Measurements from ENCODE around the gene GRK5.

GRK5 gene

DNA sequence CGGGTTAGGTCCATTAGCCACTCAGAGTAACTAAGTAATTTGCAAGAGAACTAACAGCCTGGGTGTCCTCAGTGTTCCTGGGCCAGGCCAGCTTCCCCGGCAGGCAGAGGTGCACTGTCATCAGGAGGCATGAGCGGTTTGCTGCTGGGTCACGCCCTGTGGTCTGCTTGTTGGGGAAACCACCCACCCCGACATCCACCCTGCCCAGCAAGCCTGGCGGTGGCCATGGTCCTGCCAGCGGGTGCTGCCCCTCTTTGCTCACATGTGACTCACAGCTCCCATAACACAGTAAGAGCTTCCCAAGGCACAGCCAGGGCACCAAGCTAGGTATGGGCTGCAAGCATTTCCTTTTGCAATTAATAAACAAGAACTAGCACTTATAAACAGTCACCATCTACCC lies 259.3 kb downstream of the GRK5 start:
- peaks cover 2% of the 10 kb centered on the region for H3K27me3 ChIP-seq (replicated peaks)
- TF ChIP-seq, protein P1, sequence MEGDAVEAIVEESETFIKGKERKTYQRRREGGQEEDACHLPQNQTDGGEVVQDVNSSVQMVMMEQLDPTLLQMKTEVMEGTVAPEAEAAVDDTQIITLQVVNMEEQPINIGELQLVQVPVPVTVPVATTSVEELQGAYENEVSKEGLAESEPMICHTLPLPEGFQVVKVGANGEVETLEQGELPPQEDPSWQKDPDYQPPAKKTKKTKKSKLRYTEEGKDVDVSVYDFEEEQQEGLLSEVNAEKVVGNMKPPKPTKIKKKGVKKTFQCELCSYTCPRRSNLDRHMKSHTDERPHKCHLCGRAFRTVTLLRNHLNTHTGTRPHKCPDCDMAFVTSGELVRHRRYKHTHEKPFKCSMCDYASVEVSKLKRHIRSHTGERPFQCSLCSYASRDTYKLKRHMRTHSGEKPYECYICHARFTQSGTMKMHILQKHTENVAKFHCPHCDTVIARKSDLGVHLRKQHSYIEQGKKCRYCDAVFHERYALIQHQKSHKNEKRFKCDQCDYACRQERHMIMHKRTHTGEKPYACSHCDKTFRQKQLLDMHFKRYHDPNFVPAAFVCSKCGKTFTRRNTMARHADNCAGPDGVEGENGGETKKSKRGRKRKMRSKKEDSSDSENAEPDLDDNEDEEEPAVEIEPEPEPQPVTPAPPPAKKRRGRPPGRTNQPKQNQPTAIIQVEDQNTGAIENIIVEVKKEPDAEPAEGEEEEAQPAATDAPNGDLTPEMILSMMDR (IDR thresholded peaks at IDR 0.05; ENCODE audit: low read depth, low read length, missing control alignments), result no peak
- no peak overlapping the region for H3K27ac ChIP-seq
- no peak for DNase-seq
- H3K4me3 ChIP-seq (ENCODE audit: low read depth, low read length), result no peak overlapping the region
- in situ Hi-C loops (cut with HindIII; ENCODE audit: low pct_ligation_motif_present, low sequenced_read_pairs), result no loop called here
- H3K36me3 ChIP-seq (replicated peaks), result no peaks in the 10 kb centered on the region

DNA sequence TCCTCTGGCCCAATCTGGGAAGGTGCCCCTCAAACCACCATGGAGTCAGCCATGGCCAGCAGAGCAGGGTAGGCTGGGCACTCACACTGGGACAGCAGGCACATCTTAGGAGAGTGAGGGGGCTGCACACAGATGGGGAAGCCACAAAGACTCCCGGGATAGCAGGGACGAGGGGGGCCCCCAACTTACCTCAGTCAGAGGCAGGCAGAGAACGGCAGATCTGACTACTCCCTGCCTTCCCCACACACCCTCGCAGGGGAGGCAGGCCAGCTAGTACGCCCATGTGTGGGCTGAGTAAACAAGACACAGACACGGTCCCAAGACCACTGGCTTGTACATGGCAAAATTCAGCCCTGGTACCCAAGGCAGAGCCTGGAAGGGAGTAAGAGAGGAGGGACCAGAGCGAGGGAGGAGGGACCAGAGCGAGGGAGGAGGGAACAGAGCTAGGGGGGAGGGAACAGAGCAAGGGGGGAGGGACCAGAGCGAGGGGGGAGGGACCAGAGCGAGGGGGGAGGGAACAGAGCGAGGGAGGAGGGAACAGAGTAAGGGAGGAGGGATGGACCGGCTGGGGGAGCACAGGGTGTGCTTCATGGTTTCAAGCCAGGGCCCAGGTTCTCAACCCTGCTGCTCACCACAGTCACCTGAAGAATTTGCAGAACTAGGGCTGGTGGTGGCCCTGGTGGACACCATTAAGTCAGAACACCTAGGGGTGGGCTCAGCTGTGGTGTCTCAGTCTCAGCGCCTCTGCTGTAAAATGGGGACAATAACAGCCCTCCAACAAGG lies 261.4 kb downstream of the GRK5 start:
- no peak overlapping the region for H3K27ac ChIP-seq
- in situ Hi-C loops (cut with HindIII; ENCODE audit: low pct_ligation_motif_present, low sequenced_read_pairs), result no loop called here
- peaks cover 2% of the 10 kb centered on the region for H3K27me3 ChIP-seq (replicated peaks)
- H3K36me3 ChIP-seq (replicated peaks), result no peaks in the 10 kb centered on the region
- H3K4me3 ChIP-seq (ENCODE audit: low read depth, low read length), result no peak overlapping the region
- no peak for DNase-seq
- TF ChIP-seq, protein P1 (IDR thresholded peaks at IDR 0.05; ENCODE audit: low read depth, low read length, missing control alignments), result no peak

DNA sequence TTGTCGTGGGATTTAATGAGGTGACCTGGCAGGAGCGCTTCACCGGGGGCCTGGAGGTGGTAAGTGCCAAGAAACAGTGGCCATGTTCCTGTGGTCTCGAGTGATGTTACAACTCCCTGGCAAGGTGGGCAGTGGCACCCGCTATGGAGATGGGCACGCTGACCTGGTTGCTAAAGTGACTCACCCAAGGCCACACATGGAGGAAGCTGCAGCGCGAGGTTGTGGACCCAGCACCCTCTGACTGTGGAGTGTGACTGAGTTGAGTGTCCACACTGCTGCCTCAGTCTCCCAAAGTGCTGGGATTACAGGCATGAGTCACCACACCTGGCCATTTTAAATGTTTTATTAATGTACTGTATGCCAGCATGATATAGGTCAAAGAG lies 261.9 kb downstream of the GRK5 start:
- Histone ChIP-seq H3K27ac (no peak overlapping the region), H3K27me3 (replicated peaks) (peaks cover 2% of the 10 kb centered on the region), H3K36me3 (replicated peaks) (no peaks in the 10 kb centered on the region), H3K4me3 (ENCODE audit: low read depth, low read length) (no peak overlapping the region)
- DNase-seq, result no peak
- TF ChIP-seq, protein P1 (IDR thresholded peaks at IDR 0.05; ENCODE audit: low read depth, low read length, missing control alignments), result no peak
- in situ Hi-C loops (cut with HindIII; ENCODE audit: low pct_ligation_motif_present, low sequenced_read_pairs), result no loop called here

DNA sequence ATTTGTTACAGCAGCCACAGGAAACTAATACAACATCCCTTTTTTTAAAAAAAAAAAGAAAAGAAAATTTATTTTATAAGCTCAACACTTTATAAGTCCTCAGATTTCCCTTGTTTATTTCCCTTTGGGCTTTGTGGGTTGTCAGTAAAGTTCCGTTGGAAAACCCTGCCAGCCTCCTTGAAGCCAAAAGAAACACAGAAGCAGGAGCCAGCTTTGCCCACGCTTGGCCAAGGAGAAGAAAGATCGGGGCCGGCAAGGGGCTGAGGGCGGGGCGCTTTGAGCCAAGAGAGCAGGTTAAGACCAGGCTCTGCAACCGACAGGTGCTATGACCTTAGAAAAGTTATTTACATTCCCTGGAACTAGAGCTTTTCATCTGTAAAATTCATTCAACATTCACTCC lies 262.5 kb downstream of the GRK5 start:
- H3K27me3 ChIP-seq (replicated peaks), result peaks cover 2% of the 10 kb centered on the region
- H3K36me3 ChIP-seq (replicated peaks), result no peaks in the 10 kb centered on the region
- H3K27ac ChIP-seq, result no peak overlapping the region
- TF ChIP-seq, protein P1 (IDR thresholded peaks at IDR 0.05; ENCODE audit: low read depth, low read length, missing control alignments), result no peak
- DNase-seq, result no peak
- no peak overlapping the region for H3K4me3 ChIP-seq (ENCODE audit: low read depth, low read length)
- in situ Hi-C loops (cut with HindIII; ENCODE audit: low pct_ligation_motif_present, low sequenced_read_pairs), result no loop called here

DNA sequence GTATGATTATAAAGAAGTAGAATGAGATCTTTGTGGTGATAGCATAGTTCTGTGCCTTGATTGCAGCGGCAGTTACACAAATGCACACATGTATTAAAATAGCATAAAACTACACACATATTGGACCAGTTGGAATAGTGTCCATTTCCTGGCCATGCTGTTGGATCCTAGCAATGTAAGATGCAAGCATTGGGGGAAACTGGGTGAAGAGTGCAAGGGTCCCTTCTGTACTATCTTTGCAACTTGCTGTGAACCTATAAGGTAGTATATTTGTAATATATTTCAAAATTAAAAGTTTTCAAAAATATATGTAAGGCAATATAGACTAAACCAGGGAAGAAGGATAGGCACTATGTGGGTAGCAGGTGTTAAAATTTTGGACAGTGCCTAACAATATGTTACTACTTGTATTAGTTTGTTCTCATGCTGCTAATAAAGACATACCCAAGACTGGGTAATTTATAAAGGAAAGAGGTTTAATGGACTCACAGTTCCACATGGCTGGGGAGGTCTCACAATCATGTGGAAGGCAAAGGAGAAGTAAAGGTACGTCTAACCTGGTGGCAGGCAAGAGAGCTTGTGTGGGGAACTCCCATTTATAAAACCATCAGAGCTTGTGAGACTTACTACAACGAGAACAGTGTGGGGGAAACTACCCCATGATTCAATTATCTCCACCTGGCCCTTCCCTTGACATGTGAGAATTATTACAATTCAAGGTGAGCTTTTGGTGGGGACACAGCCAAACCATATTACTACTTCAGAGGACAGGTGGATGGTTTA lies 263.7 kb downstream of the GRK5 start:
- DNase-seq, result no peak
- Histone ChIP-seq H3K36me3 (replicated peaks) (no peaks in the 10 kb centered on the region), H3K27me3 (replicated peaks) (peaks cover 2% of the 10 kb centered on the region), H3K4me3 (ENCODE audit: low read depth, low read length) (no peak overlapping the region), H3K27ac (no peak overlapping the region)
- TF ChIP-seq, protein P1 (IDR thresholded peaks at IDR 0.05; ENCODE audit: low read depth, low read length, missing control alignments), result no peak
- in situ Hi-C loops (cut with HindIII; ENCODE audit: low pct_ligation_motif_present, low sequenced_read_pairs), result no loop called here

Measured in brain microvascular endothelial cell (primary cell).